ENCODE measurements around the gene MEIS1.

DNA sequence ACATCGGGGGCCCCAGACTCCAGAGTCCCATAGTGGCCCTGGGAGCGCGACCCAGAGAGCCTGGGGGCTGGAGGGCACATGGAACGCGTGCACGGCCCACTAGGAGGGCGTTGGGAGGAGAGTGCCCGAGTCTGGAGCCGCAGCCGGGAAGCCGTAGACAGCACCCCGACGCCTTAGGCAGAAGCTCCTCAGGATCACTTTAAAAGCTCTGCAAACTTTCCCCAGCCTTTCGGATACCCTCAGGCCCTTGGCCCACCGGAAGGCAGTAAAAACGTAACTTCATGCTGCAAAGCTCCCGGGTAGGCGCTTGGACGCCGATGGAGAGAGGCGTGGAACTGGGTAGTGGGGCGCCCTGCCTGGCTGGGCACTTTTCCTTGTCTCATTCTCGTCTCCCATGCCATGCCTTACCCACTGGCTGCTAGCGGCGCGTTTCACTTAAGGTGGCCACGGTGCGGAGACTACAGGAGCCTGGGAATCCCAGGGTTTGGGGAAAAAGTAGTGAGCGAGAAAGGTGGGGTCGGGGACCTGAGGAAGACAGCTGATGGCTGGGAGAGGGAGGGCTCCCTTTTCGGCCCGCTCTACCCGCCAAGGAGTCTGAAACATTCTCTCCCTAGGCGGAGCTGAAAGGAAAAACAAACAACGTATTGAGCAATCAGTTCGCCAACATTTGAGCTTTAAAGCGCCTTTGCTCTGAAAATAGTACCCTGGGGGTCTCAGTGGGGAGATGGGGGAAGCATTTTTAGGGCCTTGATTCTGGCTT lies 141.8 kb downstream of the MEIS1 start:
- TF ChIP-seq KDM4A (IDR thresholded peaks at IDR 0.05; ENCODE audit: low read depth, low read length, severe bottlenecking) = peak; percentile 27
- no peak for TF ChIP-seq SIRT6 (IDR thresholded peaks at IDR 0.05; ENCODE audit: low read length)
- TF ChIP-seq POLR2A (IDR thresholded peaks at IDR 0.05; ENCODE audit: control extremely low read depth in 1 of 2, low read depth in 2 of 2, low read length in 2 of 2) = no peak
- peak in 1 of 2 experiments; percentile 14; a peak in 1 of 4 replicates for TF ChIP-seq RAD21 (IDR thresholded peaks at IDR 0.05 in 1 of 2, conservative IDR thresholded peaks at IDR 0.05 in 1 of 2; ENCODE audit: low read depth in 2 of 2, low read length in 2 of 2)
- TF ChIP-seq USF2 (IDR thresholded peaks at IDR 0.05; ENCODE audit: low read length) = no peak
- no peak for TF ChIP-seq TAF1 (IDR thresholded peaks at IDR 0.05; ENCODE audit: low read depth, low read length)

All from H1 (cell line).